ENCODE measurements around the gene COX18.

The COX18 gene

GRCh38 chr4:73069338-73070073 lies at the start of gene COX18:
TSS of gene COX18 (minus strand) at chr4:73069716. CDS start at chr4:73069649, 67 bp downstream.
- DNase-seq (ENCODE audit: low spot score) = peak; percentile 99

- DNase-seq (ENCODE audit: low spot score) = no peak
Observed at GRCh38 chr4:73109493-73109892, 40.0 kb upstream of the COX18 start.

- no peak for DNase-seq (ENCODE audit: low spot score)
Observed at GRCh38 chr4:73104695-73105094, 35.2 kb upstream of the COX18 start.

- no peak for DNase-seq (ENCODE audit: low spot score)
Observed at GRCh38 chr4:73103799-73104503, 34.4 kb upstream of the COX18 start.

GRCh38 chr4:73099143-73099542 lies 29.6 kb upstream of the COX18 start:
- no peak for DNase-seq (ENCODE audit: low spot score)

- no peak for DNase-seq (ENCODE audit: low spot score)
Observed at GRCh38 chr4:73098713-73099112, 29.2 kb upstream of the COX18 start.

GRCh38 chr4:73098016-73098415 lies 28.5 kb upstream of the COX18 start:
- DNase-seq (ENCODE audit: low spot score) = no peak

- DNase-seq (ENCODE audit: low spot score) = no peak
Observed at GRCh38 chr4:73092868-73093267, 23.4 kb upstream of the COX18 start.

GRCh38 chr4:73090738-73091137 lies 21.2 kb upstream of the COX18 start:
- no peak for DNase-seq (ENCODE audit: low spot score)

GRCh38 chr4:73087871-73088270 lies 18.4 kb upstream of the COX18 start:
- DNase-seq (ENCODE audit: low spot score) = no peak

- no peak for DNase-seq (ENCODE audit: low spot score)
Observed at GRCh38 chr4:73086095-73086868, 16.8 kb upstream of the COX18 start.

GRCh38 chr4:73080789-73081188 lies 11.3 kb upstream of the COX18 start:
- no peak for DNase-seq (ENCODE audit: low spot score)

GRCh38 chr4:73075832-73076231 lies 6.3 kb upstream of the COX18 start:
- no peak for DNase-seq (ENCODE audit: low spot score)

GRCh38 chr4:73070074-73070390 lies 516 bp upstream of the COX18 start:
- DNase-seq (ENCODE audit: low spot score) = no peak

- peak; percentile 58 for DNase-seq (ENCODE audit: low spot score)
Observed at GRCh38 chr4:73068491-73069337, 802 bp downstream of the COX18 start.

GRCh38 chr4:73067971-73068394 lies 1.5 kb downstream of the COX18 start:
- no peak for DNase-seq (ENCODE audit: low spot score)

- no peak for DNase-seq (ENCODE audit: low spot score)
Observed at GRCh38 chr4:73066928-73067327, 2.6 kb downstream of the COX18 start.

- DNase-seq (ENCODE audit: low spot score) = no peak
Observed at GRCh38 chr4:73066445-73066844, 3.1 kb downstream of the COX18 start.

- no peak for DNase-seq (ENCODE audit: low spot score)
Observed at GRCh38 chr4:73064536-73064935, 5.0 kb downstream of the COX18 start.

GRCh38 chr4:73055241-73055897 lies 14.1 kb downstream of the COX18 start:
- no peak for DNase-seq (ENCODE audit: low spot score)

GRCh38 chr4:73053974-73054480 lies 15.5 kb downstream of the COX18 start:
- no peak for DNase-seq (ENCODE audit: low spot score)
